Activated effector memory CD4-positive, alpha-beta T cell treated with Interleukin-2 at 50 U/mL for 16 hours (primary cell): ENCODE results near the gene LIPC.

Experiments used
- DNase-seq: peaks from one replicate; pipeline ENCODE4 v3.0.0-alpha.2; 2020

LIPC gene

GRCh38 chr15:58438111-58438510 is 6.3 kb downstream of the LIPC start:
- DNase-seq = no peak

- DNase-seq = no peak
Measured at GRCh38 chr15:58438956-58439355, 7.2 kb downstream of the LIPC start.

GRCh38 chr15:58440158-58440910 is 8.5 kb downstream of the LIPC start:
- no peak for DNase-seq

DNA sequence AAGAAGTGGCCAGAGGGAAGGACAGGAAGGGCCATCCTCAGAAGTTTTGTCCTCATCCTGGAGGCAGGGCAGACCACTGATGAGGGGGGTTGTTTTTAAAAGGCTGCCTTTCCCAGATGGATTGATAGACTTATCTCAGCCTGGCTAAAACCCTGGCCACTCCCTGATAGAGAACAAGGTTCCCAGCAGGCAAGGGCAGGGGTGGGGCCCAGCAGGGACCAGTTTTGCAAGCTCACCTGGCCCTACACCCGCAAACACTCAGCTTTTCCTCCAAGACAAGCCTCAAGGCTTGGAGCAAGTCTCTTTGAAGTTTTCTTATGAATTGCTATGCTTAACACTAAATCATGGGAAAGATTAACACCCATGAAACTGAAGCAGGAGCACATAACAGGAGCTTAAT is 9.1 kb downstream of the LIPC start:
- DNase-seq = no peak

- no peak for DNase-seq
Measured at GRCh38 chr15:58441376-58442070, 9.7 kb downstream of the LIPC start.

GRCh38 chr15:58442122-58442521 is 10.3 kb downstream of the LIPC start:
- DNase-seq = no peak

- DNase-seq = no peak
Measured at GRCh38 chr15:58443308-58443707, 11.5 kb downstream of the LIPC start.

DNA sequence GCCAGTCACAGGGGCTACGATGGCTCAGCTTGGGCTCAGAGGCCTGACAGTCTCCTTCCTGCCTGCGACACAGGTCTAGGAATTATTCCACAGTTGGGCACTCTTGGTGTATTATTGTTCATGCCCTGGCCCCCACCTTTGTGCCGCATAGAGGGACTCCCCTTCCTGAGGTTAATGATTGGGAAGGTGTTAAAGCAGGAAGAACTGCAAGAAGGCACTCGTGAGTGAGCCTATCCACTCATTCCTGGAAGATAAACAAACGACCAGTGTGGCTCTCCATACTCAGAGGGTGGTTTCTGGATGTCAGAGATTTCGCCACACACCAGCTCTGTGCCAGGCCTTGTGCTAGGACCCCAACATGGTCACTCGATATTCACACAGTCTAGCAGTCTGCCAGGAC is 12.3 kb downstream of the LIPC start:
- DNase-seq = no peak

DNA sequence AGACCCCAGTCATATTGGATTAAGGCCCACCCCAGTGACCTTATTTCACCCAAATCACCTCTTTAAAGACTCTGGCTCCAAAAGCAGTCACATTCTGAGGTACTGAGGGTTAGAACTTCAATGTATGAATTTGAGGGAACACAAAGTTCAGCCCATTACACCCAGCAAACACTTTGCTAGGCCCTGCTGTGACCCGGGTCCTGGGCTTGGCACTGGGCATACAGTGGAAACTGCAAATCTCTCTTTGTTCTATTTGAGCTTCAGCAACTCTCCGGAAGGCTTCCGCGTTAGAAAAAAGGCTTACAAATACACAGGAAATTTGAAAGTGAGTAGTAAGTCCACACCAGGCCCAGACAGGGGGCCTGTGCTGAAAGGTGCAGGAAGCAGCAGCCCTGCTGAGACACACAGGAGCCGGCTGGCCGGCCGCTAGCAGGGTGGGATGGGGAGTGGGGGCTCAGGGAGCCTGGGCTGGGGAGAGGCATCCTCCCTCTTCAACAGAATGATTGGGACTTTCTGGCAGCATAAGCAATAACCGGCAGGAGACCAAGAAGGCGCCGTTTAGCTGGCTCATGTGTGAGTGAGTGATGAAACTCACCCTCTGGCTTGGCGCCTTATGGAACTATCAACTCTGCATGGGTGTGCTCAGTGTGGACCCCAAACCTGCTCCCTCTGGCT is 13.0 kb downstream of the LIPC start:
- no peak for DNase-seq

GRCh38 chr15:58445865-58446264 is 14.1 kb downstream of the LIPC start:
- DNase-seq = no peak

DNA sequence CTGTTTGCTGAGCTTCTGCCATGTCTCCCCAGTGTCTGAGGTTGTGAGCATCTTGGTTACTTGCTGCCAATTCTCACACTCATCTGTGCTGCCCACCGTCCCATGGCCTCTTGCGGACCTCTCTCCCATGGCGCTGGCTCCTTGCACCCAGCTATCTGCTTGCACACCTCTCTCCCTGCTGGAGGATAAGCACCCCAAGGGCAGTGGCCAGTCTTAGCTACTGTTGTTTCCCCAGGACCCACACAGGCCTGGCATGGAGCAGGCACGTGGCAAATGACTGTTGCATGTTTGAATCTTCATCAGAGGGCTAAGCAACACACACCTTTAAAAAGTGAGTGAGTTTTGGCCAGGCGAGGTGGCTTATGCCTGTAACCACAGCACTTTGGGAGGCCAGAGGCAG is 14.7 kb downstream of the LIPC start:
- no peak for DNase-seq

- no peak for DNase-seq
Measured at GRCh38 chr15:58447271-58448010, 15.7 kb downstream of the LIPC start.

DNA sequence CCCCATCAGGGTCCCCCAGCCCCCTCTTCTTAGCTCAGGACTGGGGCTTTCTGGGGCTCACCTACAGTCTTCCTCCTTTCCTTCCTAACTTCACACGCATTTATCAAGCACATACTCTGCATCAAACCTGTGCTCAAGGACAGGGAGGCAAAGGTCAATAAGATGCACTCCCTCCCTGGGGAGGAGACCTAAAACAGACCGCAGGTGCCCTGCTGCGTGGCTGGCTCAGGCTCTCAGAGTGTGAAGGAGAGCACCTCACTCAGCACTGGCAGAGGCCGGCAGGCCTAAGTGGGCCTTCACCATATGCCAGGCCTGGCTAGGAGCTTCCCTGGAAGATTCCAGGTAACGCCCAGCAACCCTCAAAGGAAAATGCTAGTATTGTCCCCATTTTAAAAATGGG is 16.5 kb downstream of the LIPC start:
- no peak for DNase-seq

GRCh38 chr15:58448906-58449305 is 17.1 kb downstream of the LIPC start:
- DNase-seq = no peak

DNA sequence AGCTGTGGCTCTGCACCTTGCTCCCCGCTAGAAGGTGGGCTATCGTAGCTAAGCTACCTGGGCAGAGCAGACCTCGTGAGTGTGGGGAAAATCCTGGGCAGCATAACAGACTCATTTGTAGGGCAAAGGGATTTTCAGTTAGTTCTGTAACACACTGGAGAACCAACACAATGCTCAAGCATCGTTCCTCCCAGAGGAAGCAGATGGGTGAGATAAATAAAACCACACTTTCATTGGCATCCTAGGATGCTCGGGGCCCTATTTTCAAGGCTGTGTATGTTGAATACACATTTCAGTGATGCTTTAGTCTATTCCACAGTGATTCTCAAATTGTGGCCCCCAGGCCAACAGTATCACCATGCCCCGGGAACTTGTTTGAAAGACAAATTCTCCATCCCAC is 20.0 kb downstream of the LIPC start:
- no peak for DNase-seq

DNA sequence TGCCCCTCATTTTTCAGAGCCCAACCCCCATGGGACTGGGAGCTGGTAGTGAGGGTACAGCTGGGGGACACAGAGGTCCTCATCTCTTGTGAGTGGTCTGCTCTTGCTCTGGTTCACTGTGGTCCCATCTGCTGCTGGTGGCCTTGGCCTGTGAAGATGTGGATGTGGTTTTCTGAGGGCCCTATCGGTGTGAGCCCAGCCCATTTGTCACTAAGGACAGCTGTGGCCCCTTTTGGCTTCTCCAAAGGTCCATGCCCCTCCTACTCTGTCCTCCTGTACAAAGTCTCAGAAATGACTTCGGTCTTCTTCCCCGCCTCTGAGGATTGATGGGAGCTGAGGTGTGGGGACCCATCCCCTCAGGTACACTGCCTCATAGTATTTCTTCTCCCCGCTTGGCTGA is 21.0 kb downstream of the LIPC start:
- no peak for DNase-seq

- DNase-seq = no peak
Measured at GRCh38 chr15:58453931-58454793, 22.4 kb downstream of the LIPC start.

- no peak for DNase-seq
Measured at GRCh38 chr15:58454950-58455401, 23.2 kb downstream of the LIPC start.

DNA sequence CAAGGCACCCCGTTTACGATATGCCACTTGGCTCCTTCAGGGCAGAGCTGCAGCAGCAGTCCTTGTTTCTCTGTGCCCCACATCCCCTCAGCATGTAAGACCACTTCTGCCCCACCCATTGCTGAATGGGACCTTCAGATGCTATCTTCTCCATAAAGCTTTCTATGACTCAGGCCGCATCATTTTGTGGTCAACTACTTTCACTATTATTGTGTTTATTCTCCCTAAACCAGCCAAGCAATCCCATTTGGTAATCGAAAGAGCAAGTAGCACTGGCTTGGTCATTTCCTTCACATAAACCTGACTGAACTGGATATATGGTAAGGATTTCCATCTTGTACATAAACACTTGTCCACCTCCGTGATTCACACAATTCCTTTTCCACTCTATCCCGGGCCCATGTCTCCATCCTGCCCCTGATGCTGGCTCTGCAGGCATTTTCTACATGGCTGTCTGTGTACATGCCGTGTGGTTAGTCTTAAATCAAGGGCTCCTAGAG is 25.7 kb downstream of the LIPC start:
- no peak for DNase-seq

DNA sequence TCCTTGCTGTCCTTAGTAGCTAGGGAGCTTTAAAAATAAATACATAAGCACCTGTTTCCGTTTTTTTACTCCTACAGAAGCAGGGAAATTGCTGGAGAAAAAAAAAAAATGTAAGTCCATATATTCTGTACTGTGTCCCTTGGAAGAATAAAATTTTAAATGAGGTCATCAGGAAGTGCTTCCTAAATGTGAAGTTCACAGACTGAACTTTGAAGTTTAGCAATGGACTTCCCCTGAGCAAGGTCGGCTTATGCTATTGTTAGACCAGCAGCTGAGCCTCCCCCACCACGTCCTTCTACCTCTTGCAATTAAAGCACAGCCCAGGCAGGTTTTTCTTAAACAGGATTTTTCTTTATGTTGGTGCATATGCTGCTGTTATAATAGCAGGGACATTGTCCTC is 26.3 kb downstream of the LIPC start:
- DNase-seq = no peak

- no peak for DNase-seq
Measured at GRCh38 chr15:58459045-58459444, 27.3 kb downstream of the LIPC start.

GRCh38 chr15:58459560-58459959 is 27.8 kb downstream of the LIPC start:
- no peak for DNase-seq
